Suprapubic skin (tissue), 4 donors: ENCODE data around the gene MUC5AC.

ENCODE experiments used
- CTCF ChIP-seq, 2 donors: fragments of 200-600 bp in 1 of 2; fragments of 450-650 bp in 1 of 2; sonication (generic) in 1 of 2; IDR thresholded peaks; one replicate each; pipeline ENCODE4 v1.5.1; 2016 to 2019; ENCODE audit warnings: antibody characterized with exemption in 2 of 2, mild to moderate bottlenecking in 1 of 2, moderate library complexity in 1 of 2
- EP300 ChIP-seq: sonication (generic); formaldehyde crosslinking; IDR thresholded peaks from one replicate; pipeline ENCODE4 v1.6.1; 2017; ENCODE audit warnings: antibody characterized with exemption
- POLR2AphosphoS5 ChIP-seq, 3 donors: sonication (generic); formaldehyde crosslinking; IDR thresholded peaks; one replicate each; pipeline ENCODE4 v1.6.1; 2017; ENCODE audit warnings: antibody characterized with exemption in 3 of 3

GRCh38 chr11:1168721-1169161, 11.0 kb downstream of the MUC5AC start:
- no peak for TF ChIP-seq CTCF (IDR thresholded peaks at IDR 0.05)
- no peak for TF ChIP-seq EP300
- no peak for TF ChIP-seq POLR2AphosphoS5 (IDR thresholded peaks at IDR 0.05)
